H9 (cell line): ENCODE measurements around the gene IPO11. TPM values are rescaled to one million over a fixed set of nuclear protein-coding genes. Genes with fewer than 3 reads are reported as not detected.

Experiments used
- DNase-seq: peaks from one replicate; pipeline ENCODE4 v3.0.0-alpha.2; 2017
- H2AFZ ChIP-seq: one replicate; pipeline ENCODE4 v1.6.1; 2013; ENCODE audit warnings: mild to moderate bottlenecking, low read length, control low read depth, moderate library complexity
- H2AK5ac ChIP-seq: 2 replicates; pipeline ENCODE4 v1.6.1; 2013; ENCODE audit warnings: low read length, control low read depth, mixed read lengths; ENCODE audit not compliant: insufficient read length
- H2BK120ac ChIP-seq: one replicate; pipeline ENCODE4 v1.6.1; 2013; ENCODE audit warnings: low read depth, mild to moderate bottlenecking, low read length, control low read depth, inconsistent platforms; ENCODE audit not compliant: poor library complexity, severe bottlenecking
- H2BK12ac ChIP-seq: 2 replicates; pipeline ENCODE4 v1.6.1; 2013; ENCODE audit warnings: low read length, control low read depth, mixed read lengths, low read depth; ENCODE audit not compliant: insufficient read length
- H2BK15ac ChIP-seq: 2 replicates; pipeline ENCODE4 v1.6.1; 2013; ENCODE audit warnings: low read depth, low read length, control low read depth
- H2BK20ac ChIP-seq: one replicate; pipeline ENCODE4 v1.6.1; 2013; ENCODE audit warnings: low read depth, mild to moderate bottlenecking, low read length, control low read depth, inconsistent platforms; ENCODE audit not compliant: poor library complexity, severe bottlenecking
- H2BK5ac ChIP-seq: 2 replicates; pipeline ENCODE4 v1.6.1; 2013; ENCODE audit warnings: low read length, control low read depth, mixed read lengths; ENCODE audit not compliant: insufficient read length
- H3K14ac ChIP-seq: 2 replicates; pipeline ENCODE4 v1.6.1; 2013; ENCODE audit warnings: low read length, control low read depth; ENCODE audit not compliant: insufficient read depth
- H3K18ac ChIP-seq: 2 replicates; pipeline ENCODE4 v1.6.1; 2013; ENCODE audit warnings: low read depth, mild to moderate bottlenecking, mixed read lengths, low read length, control low read depth; ENCODE audit not compliant: insufficient read length
- H3K23ac ChIP-seq: 2 replicates; pipeline ENCODE4 v1.6.1; 2013; ENCODE audit warnings: low read length, control low read depth, mixed read lengths, low read depth; ENCODE audit not compliant: insufficient read length
- H3K23me2 ChIP-seq: 2 replicates; pipeline ENCODE4 v1.6.1; 2013; ENCODE audit warnings: low read depth, mild to moderate bottlenecking, mixed read lengths, low read length, control low read depth; ENCODE audit not compliant: insufficient read length, poor library complexity, severe bottlenecking
- H3K27ac ChIP-seq: 2 replicates; pipeline ENCODE4 v1.5.1; 2013; ENCODE audit warnings: low read length, control low read depth, mixed read lengths, low read depth; ENCODE audit not compliant: insufficient read length
- H3K27me3 ChIP-seq: 2 replicates; pipeline ENCODE4 v1.6.1; 2013; ENCODE audit warnings: low read length, control low read depth, inconsistent platforms; ENCODE audit not compliant: insufficient read depth
- H3K4ac ChIP-seq: 2 replicates; pipeline ENCODE4 v1.6.1; 2013; ENCODE audit warnings: low read depth, mild to moderate bottlenecking, control low read depth, inconsistent platforms, low read length, moderate library complexity
- H3K4me1 ChIP-seq: 2 replicates; pipeline ENCODE4 v1.6.1; 2013; ENCODE audit warnings: low read length, control low read depth, inconsistent platforms; ENCODE audit not compliant: insufficient read depth
- H3K4me2 ChIP-seq: 2 replicates; pipeline ENCODE4 v1.6.1; 2013; ENCODE audit warnings: low read length, control low read depth, mixed read lengths; ENCODE audit not compliant: insufficient read length, insufficient read depth
- H3K56ac ChIP-seq: 2 replicates; pipeline ENCODE4 v1.6.1; 2013; ENCODE audit warnings: low read depth, mild to moderate bottlenecking, mixed read lengths, low read length, control low read depth; ENCODE audit not compliant: insufficient read length
- H3K79me1 ChIP-seq: 2 replicates; pipeline ENCODE4 v1.6.1; 2013; ENCODE audit warnings: low read depth, mild to moderate bottlenecking, moderate library complexity, low read length, control low read depth, inconsistent platforms; ENCODE audit not compliant: insufficient read depth, poor library complexity, severe bottlenecking
- H3K79me2 ChIP-seq: 2 replicates; pipeline ENCODE4 v1.6.1; 2013; ENCODE audit warnings: low read length, control low read depth, inconsistent platforms; ENCODE audit not compliant: insufficient read depth
- H3K9ac ChIP-seq: 2 replicates; pipeline ENCODE4 v1.6.1; 2013; ENCODE audit warnings: low read length, control low read depth, mixed read lengths; ENCODE audit not compliant: insufficient read length; ENCODE audit errors: extremely low read depth
- H3K9me3 ChIP-seq: one replicate; pipeline ENCODE4 v1.6.1; 2013; ENCODE audit warnings: low read depth, low read length, inconsistent platforms; ENCODE audit not compliant: control insufficient read depth
- H3T11ph ChIP-seq: one replicate; pipeline ENCODE4 v1.6.1; 2013; ENCODE audit warnings: mild to moderate bottlenecking, low read length, control low read depth, inconsistent platforms
- H4K20me1 ChIP-seq: one replicate; pipeline ENCODE4 v1.6.1; 2013; ENCODE audit not compliant: control insufficient read depth, insufficient read length, insufficient read depth
- H4K5ac ChIP-seq: 2 replicates; pipeline ENCODE4 v1.6.1; 2013; ENCODE audit warnings: low read depth, mild to moderate bottlenecking, mixed read lengths, low read length, control low read depth; ENCODE audit not compliant: insufficient read length
- H4K8ac ChIP-seq: replicated peaks from 2 replicates; pipeline ENCODE4 v1.6.1; 2013; ENCODE audit warnings: low read length, control low read depth, mixed read lengths, low read depth; ENCODE audit not compliant: insufficient read length
- H4K91ac ChIP-seq: 2 replicates; pipeline ENCODE4 v1.6.1; 2013; ENCODE audit warnings: low read depth, mild to moderate bottlenecking, moderate library complexity, mixed read lengths, low read length, control low read depth; ENCODE audit not compliant: insufficient read length
- H3K27ac Mint-ChIP-seq, 3 experiments: 2 replicates in 2 of 3; 3 replicates in 1 of 3; pipeline ENCODE4 v1.8.0; 2020 to 2021; ENCODE audit warnings: mixed read lengths in 3 of 3, mild to moderate bottlenecking in 1 of 3, moderate library complexity in 1 of 3
- H3K27me3 Mint-ChIP-seq: 2 replicates; pipeline ENCODE4 v1.8.0; 2021; ENCODE audit warnings: low read depth, mild to moderate bottlenecking, moderate library complexity, mixed read lengths
- H3K36me3 Mint-ChIP-seq, 3 experiments: 2 replicates in 2 of 3; 3 replicates in 1 of 3; pipeline ENCODE4 v1.8.0; 2020 to 2021; ENCODE audit warnings: low read depth in 3 of 3, mixed read lengths in 3 of 3; ENCODE audit not compliant: insufficient read depth in 1 of 3
- H3K4me1 Mint-ChIP-seq, 2 experiments: 2 replicates each; pipeline ENCODE4 v1.8.0; 2020; ENCODE audit warnings: mixed read lengths in 2 of 2
- H3K4me3 Mint-ChIP-seq, 2 experiments: 2 replicates in 1 of 2; 3 replicates in 1 of 2; pipeline ENCODE4 v1.8.0; 2020 to 2021; ENCODE audit warnings: mild to moderate bottlenecking in 2 of 2, mixed read lengths in 2 of 2, moderate library complexity in 1 of 2
- H3K9me3 Mint-ChIP-seq, 2 experiments: 2 replicates in 1 of 2; 3 replicates in 1 of 2; pipeline ENCODE4 v1.8.0; 2020; ENCODE audit warnings: mild to moderate bottlenecking in 2 of 2, mixed read lengths in 2 of 2, moderate library complexity in 1 of 2
- WGBS: extraction: QIAGEN DNeasy Blood & Tissue Kit; methylation state at CpG from one replicate; pipeline ENCODE4 v1.1.7; 2013; ENCODE audit warnings: missing lambda C conversion rate, low lambda C conversion rate, mixed read lengths; ENCODE audit not compliant: insufficient read length; ENCODE audit errors: extremely low coverage; 5-methylcytosine and 5-hydroxymethylcytosine counted together
- total RNA-seq: library from RNA; stranded (reverse); gene quantifications from 2 replicates; pipeline ENCODE4 v1.2.1, GENCODE V29; 2021
- TF ChIP-seq, protein P1 (sequence below): fragments of 200-600 bp; sonication (generic); conservative IDR thresholded peaks from 3 replicates; pipeline ENCODE4 v1.8.0; 2021; ENCODE audit warnings: antibody characterized with exemption, mild to moderate bottlenecking

The IPO11 gene
- total RNA-seq, 1 experiment from 2014 or later, result 63.0 TPM

- Mint-ChIP-seq H3K9me3 (peaks cover 18 to 21% of the 10 kb centered on the region in 2 experiments), H3K4me1 (peaks cover 13% of the 10 kb centered on the region in 2 experiments), H3K27ac (peak overlapping the region; percentile 50 to 69 (median 54); a peak in 6 of 7 replicates), H3K27me3 (no peaks in the 10 kb centered on the region), H3K36me3 (peaks cover 32 to 38% (median 37%) of the 10 kb centered on the region in 3 experiments), H3K4me3 (no peak overlapping the region)
- no peak overlapping the region for H3T11ph ChIP-seq
- no peaks in the 10 kb centered on the region for H3K27me3 ChIP-seq
- no peaks in the 10 kb centered on the region for H4K20me1 ChIP-seq
- H4K5ac ChIP-seq, result no peak overlapping the region
- no peak overlapping the region for H2BK12ac ChIP-seq
- no peak overlapping the region for H3K4ac ChIP-seq
- H2BK15ac ChIP-seq, result no peak overlapping the region
- no peak overlapping the region for H3K23ac ChIP-seq
- no peaks in the 10 kb centered on the region; the same call in 1 of the 2 replicates for H3K4me1 ChIP-seq
- no peak overlapping the region for H3K56ac ChIP-seq
- TF ChIP-seq, protein P1, sequence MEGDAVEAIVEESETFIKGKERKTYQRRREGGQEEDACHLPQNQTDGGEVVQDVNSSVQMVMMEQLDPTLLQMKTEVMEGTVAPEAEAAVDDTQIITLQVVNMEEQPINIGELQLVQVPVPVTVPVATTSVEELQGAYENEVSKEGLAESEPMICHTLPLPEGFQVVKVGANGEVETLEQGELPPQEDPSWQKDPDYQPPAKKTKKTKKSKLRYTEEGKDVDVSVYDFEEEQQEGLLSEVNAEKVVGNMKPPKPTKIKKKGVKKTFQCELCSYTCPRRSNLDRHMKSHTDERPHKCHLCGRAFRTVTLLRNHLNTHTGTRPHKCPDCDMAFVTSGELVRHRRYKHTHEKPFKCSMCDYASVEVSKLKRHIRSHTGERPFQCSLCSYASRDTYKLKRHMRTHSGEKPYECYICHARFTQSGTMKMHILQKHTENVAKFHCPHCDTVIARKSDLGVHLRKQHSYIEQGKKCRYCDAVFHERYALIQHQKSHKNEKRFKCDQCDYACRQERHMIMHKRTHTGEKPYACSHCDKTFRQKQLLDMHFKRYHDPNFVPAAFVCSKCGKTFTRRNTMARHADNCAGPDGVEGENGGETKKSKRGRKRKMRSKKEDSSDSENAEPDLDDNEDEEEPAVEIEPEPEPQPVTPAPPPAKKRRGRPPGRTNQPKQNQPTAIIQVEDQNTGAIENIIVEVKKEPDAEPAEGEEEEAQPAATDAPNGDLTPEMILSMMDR, result no peak
- H2AFZ ChIP-seq, result no peak overlapping the region
- H3K79me1 ChIP-seq, result no peaks in the 10 kb centered on the region
- no peak overlapping the region for H3K18ac ChIP-seq
- no peak overlapping the region for H3K4me2 ChIP-seq
- H3K23me2 ChIP-seq, result no peaks in the 10 kb centered on the region
- no peak overlapping the region for H2AK5ac ChIP-seq
- peak overlapping the region; percentile 34 for H3K27ac ChIP-seq
- no CpG with 5 or more reads among the region's 1 CpG for WGBS
- no peaks in the 10 kb centered on the region for H3K9me3 ChIP-seq
- no peak overlapping the region for H3K9ac ChIP-seq
- no peak overlapping the region for H3K14ac ChIP-seq
- no peak overlapping the region for H4K8ac ChIP-seq
- H4K91ac ChIP-seq, result no peak overlapping the region
- H3K79me2 ChIP-seq, result no peaks in the 10 kb centered on the region
- no peak overlapping the region for H2BK5ac ChIP-seq
- H2BK20ac ChIP-seq, result no peak overlapping the region
- H2BK120ac ChIP-seq, result no peak overlapping the region
- DNase-seq, result no peak
Measured at GRCh38 chr5:62569470-62569869, 156.9 kb downstream of the IPO11 start.
